NCI-H345 treated with DMSO at 0.1 percent for 48 hours (cell line): ENCODE data around the gene CLN3.
A peak's percentile ranks its signal among the peaks of the same experiment; 100 is the strongest.
"Not testable (repeated sequence)": the region's sequence is repeated elsewhere in the genome, so short reads cannot be mapped to it uniquely, and the experiment has no call there.

ENCODE experiments used
- DNase-seq: peaks from one replicate; lab custom pipeline; 2025; ENCODE audit not compliant: unreplicated experiment; lab: John Stamatoyannopoulos, UW

Gene CLN3

DNA sequence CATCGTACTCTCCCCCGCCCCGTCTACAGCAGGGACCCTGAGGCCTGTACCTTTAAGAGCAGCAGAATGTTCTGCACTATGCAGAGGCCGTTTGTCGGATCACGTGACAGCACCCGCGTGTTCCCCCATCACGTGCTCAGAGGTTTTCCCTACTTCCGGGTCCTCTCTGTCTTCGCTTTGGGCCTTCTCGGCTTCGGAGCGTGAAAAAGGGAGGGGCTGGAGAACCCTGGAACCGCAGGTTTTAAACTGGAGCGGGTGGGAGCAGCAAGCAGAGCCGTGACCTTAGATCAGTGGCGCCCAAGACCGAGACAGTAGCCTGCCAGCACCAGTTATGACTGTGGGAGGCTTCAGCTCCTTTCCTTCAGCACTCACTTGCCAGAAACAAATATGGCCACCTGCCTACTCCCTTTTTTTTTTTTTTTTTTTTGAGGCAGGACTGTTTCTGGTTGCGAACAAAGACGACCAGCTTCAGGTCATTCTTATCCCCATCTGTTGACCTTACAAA lies at the start of gene CLN3:
TSS of gene CLN3 (minus strand) at position 105 of the 505 bp plus-strand sequence. CDS start 315 bp downstream, outside the sequence.
- peak; percentile 95 for DNase-seq

DNA sequence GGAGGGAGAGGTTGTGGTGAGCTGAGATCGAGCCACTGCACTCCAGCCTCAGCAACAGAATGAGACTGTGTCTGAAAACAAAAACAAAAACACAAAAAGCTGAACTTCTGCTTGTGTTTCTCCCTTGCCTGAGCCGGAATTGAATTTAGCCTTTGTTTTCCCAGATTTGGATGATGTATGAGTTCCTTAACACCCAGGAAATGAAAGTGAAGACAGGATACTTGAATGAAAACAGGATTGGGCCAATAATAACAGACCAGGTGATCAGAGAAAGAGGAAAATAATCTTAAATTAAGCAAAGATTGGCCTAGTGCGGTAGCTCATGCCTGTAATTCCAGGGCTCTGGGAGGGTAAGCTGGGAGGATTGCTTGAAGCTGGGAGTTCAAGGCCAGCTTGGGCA lies 48.5 kb upstream of the CLN3 start:
- DNase-seq: no peak

- no peak for DNase-seq
These were observed 47.1 kb upstream of the CLN3 start, which contains the start of gene NUPR1 for GRCh38 chr16:28538733-28539596. NUPR1 (minus strand) TSS chr16:28538974; CDS start chr16:28538907, 67 bp downstream.

DNA sequence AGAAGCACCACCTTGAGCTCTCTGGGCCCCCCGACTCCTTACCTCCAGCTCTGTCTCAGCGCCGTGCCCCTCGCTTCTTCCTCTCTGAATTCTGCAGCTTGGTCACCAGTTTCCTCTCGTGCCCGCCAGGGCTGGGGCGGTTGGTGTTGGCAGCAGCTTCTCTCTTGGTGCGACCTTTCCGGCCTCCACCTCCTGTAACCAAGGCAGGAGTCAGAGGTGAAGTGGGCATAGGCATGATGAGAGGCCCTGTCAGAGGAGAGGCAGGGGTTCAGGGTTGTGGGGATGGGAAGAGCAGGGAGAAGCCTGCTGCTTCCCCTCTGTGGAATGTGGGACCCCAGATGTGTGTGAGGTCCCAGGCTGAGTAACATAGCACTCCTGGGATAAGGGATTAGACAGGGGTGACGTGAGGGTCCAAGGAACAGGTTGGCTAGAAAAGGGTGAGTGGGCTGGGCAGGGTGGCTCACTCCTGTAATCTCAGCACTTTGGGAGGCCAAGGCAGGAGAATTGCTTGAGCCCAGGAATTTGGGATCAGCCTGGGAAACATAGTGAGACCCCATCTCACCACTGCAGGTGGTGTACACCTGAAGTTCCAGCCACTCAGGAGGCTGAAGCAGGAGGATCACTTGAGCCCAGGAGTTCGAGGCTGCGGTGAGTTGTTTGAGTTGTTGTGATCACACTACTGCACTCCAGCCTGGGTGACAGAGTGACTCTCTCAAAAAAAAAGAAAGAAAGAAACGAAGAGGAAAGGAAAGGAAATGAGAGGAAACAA lies 46.3 kb upstream of the CLN3 start:
- no peak for DNase-seq

- DNase-seq: no peak
These were observed 45.2 kb upstream of the CLN3 start for GRCh38 chr16:28537076-28537475.

- DNase-seq: no peak
These were observed 42.9 kb upstream of the CLN3 start for GRCh38 chr16:28534542-28535373.

DNA sequence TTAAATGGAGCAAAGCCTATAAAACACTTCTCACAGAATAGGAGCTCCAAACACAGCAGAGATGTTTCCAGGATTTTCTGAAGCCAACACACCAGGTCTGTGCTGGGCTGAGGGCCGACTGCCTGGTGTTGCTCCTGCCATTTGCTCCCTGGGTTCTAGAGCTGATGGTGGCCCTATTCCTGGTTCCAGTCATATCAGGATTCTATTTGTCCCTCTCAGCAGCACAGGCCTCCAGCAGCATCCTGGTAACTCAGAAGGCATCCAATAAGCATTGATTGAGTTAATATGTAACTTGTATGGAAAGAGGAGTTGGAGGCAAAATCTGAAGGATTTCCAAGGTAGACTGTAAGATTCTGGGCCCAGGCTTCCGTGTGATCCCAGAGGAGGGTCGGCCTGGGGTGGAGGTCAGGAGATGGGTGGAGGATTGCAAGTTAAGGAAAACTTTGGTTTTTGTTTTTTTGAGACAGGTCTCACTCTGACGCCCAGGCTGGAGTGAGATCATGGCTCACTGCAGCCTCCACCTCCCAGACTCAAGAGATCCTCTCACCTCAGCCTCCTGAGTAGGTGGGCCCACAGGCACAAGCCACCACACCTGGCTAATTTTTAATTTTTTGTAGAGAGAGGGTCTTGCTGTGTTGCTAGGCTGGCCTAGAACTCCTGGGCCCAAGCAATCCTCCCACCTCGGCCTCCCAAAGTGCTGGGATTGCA lies 41.2 kb upstream of the CLN3 start:
- DNase-seq: no peak

- DNase-seq: no peak
These were observed 40.2 kb upstream of the CLN3 start for GRCh38 chr16:28531777-28532744.

DNA sequence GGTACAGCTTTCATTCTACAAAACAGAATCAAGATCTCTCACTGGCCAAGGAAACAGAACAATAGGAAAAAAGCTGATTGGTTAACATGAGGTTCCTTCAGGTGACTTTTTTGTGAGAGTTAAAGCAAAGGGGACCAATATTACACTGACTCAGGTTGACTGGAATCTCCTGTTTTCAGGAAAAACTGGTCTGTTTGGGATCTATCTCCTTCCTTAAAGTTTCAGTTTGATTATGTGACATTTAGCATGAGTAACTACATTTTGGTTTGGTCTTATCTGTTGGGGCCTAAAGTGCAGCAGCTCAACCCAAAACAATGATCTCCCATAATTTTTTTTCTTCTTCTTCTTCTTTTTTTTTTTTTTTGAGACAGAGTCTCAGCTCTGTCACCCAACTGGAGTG lies 37.2 kb upstream of the CLN3 start:
- no peak for DNase-seq

DNA sequence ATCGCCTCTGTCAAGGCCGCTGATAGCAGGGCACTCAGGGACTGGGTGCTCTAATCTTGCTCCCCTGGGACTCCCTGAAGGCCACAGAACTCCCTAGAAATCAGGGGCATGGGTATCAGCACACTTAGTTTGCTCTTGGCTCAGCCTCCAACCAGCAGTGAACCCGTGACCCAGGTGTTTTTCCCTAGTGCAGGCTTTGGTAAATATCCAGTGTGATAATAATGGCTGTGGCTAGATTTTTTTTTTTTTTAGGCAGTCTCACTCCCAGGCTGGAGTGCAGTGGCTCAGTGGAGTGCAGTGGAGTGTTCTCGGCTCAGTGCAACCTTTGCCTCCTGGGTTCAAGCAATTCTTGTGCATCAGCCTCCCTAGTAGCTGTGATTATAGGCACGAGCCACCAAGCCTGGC lies 36.6 kb upstream of the CLN3 start:
- DNase-seq: no peak

DNA sequence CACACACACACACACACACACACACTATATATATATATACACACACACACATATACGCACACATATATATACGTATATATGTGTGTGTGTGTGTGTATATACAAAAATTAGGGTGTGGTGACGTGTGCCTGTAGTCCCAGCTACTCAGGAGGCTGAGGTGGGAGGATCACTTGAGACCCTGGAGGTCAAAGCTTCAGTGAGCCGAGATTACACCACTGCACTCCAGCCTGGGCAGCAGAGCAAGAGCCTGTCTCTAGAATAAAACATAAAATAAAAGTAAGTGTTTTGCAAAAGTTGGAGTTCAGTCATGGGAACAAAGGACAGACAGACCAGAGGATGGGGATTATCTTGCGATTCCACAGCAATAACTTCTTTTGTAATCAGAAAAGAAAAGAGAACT lies 36.1 kb upstream of the CLN3 start:
- DNase-seq: no peak

DNA sequence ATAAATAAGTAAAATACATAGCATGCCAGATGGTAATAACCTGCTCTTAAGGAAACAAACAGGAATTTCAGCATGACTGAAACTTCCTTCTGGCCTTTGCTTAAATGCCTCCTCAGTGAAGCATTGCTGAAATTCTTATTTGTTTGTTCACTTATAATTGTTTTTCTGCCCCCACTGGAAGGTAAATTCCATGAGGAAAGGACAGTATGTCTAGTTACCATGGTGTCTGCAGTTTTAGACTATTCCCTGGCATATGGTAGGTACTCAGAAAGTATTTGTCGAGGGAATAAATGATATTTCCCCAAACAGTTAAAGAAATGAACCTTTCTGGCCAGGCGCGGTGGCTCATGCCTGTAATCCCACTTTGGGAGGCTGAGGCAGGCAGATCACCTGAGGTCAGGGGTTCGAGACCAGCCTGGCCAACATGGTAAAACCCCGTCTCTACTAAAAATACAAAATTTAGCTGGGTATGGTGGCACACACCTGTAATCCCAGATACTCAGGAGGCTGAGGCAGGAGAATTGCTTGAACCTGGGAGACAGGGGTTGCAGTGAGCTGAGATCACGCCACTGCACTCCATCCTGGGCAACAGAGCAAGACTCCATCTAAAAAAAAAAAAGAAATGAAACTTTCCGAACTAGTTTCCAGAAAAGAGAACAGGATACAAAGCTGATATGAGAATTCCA lies 35.4 kb upstream of the CLN3 start:
- not testable (repeated sequence) for DNase-seq

DNA sequence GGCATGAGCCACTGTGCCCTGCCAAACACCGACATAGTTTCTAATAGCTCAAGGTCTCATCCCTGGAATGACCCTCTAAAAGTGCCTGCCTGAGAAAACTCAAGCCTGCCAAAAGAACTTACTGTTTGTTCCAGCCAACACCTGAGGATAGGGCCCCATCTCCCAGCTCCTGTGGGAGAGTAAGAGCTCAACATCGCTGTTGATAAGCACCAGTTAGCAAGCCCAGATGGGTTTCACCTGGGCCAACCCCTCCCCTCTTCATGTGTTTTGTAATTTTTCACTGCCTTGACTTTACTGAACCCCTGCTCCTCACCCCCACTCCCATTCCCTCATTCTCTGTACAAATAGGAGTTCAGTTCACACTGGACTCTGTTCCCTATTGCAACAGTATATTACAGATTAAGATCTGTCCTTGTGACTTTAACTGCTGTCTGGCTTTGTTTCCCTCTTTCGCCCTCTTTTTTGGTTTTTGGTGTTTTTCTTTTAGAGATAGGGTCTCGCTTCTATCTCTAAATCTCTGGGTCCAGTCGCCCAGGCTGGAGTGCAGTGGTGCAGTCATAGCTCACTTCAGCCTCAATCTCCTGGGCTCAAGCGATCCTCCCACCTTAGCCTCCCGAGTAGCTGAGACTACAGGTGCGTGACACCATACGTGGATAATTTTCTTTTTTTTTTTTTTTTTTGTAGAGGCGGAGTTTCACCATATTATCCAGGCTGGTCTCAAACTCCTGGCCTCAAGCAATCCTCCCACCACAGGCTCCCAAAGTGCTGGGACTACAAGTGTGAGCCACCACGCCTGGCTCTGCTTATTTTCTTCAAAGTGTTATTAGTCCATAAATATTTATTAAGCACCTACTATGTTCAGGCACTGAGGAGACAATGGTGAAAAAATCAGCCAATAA lies 34.6 kb upstream of the CLN3 start:
- no peak for DNase-seq

- no peak for DNase-seq
These were observed 32.9 kb upstream of the CLN3 start for GRCh38 chr16:28524681-28525171.

- DNase-seq: no peak
These were observed 30.9 kb upstream of the CLN3 start for GRCh38 chr16:28522792-28523191.

GRCh38 chr16:28521436-28521835 lies 29.6 kb upstream of the CLN3 start:
- no peak for DNase-seq

- DNase-seq: no peak
These were observed 28.8 kb upstream of the CLN3 start for GRCh38 chr16:28520672-28521071.
